HG03060 (cell line): ENCODE data around the gene FCN1.
"Not testable (repeated sequence)": the region's sequence is repeated elsewhere in the genome, so short reads cannot be mapped to it uniquely, and the experiment has no call there.

Experiments
- ATAC-seq: cut with Tn5 transposase; IDR thresholded peaks from one replicate; pipeline ENCODE4 v1.9.1; 2021; ENCODE audit warnings: low read depth, moderate number of reproducible peaks; ENCODE audit not compliant: unreplicated experiment

FCN1 gene

GRCh38 chr9:134860510-134860909 lies 57.2 kb downstream of the FCN1 start:
- no peak for ATAC-seq

GRCh38 chr9:134858051-134858841 lies 59.5 kb downstream of the FCN1 start:
- ATAC-seq, result no peak

DNA sequence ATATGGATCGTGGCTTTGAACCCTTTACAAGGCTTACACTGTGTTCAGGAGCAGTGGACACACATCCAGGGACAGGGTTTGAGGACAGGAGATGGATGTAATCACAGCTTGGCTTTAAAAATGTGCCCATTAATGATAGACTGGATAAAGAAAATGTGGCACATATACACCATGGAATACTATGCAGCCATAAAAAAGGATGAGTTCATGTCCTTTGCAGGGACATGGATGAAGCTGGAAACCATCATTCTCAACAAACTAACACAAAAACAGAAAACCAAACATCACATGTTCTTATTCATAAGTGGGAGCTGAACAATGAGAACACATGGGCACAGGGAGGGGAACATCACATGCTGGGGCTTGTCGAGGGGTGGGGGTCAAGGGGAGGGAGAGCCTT lies 60.3 kb downstream of the FCN1 start:
- not testable (repeated sequence) for ATAC-seq

DNA sequence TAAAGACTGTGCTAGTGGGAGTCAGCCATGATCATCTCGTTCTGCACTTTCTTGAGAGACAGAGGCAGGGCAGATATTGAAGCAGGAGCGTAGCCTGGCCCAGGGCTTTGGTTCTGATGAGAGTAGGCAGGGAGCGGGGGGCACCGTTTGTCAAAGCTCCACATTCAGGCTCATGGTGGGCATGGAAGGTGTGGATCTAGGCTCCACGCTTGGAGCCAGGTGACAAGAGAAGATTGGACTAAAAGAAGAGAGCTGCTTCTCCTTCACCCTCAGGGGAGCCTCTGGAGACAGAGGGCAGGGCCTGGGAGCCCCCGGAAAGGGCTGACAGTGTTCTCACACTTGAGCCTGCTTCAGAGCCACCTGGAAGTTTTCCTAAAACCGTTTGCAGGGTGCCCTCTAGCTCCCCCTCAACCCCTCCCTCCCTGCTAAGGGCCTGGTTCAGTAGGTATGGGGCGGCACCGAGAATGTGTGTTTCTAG lies 61.8 kb downstream of the FCN1 start:
- no peak for ATAC-seq
